NCI-H1694 (cell line): ENCODE data around the gene BMP4.
"Not testable (repeated sequence)": the region's sequence is repeated elsewhere in the genome, so short reads cannot be mapped to it uniquely, and the experiment has no call there.

Experiments
- DNase-seq: peaks from one replicate; lab custom pipeline; 2025; lab: John Stamatoyannopoulos, UW

Gene BMP4

GRCh38 chr14:53956427-53957201 lies at the start of gene BMP4:
TSS of gene BMP4 (minus strand) at chr14:53956825. CDS start at chr14:53952222, 4,603 bp downstream.
- DNase-seq, result no peak

DNA sequence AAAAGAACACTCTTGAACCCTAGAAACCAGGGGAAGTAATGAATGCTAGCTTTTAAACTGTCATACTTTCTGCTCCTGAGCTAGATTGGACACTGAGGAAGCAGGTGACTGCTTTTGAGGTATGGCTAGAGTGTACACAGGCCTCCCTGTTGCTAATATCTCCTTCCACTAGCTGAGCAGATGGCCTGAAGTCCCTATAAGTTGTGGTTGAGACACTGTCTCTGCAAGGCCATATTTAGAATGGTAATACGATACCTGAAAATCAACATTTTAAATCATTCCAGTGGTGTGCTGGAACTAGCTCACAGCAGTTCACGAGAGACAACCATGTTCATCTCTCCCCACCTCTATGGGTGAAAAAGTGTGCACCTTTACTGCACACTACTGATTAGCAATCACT lies 46.4 kb upstream of the BMP4 start:
- DNase-seq, result peak; percentile 26

DNA sequence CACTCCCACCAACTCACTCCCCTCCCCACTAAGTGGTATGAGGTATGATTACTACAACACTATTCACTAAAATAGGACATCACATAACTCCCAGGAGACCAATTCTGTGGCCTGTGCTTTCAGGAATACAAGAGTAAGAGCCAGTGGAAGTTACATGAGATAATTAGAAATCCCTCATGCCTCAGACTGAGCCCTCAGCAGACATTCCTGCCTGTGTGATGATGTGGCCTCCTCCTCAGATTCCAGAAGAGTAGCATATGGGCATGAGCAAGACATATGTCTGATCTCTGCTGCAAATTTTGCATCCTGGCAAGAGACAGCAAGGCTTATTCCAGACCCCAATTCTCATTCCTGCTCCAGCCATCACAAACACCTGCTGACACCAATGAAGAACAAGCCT lies 46.0 kb upstream of the BMP4 start:
- peak; percentile 62 for DNase-seq

DNA sequence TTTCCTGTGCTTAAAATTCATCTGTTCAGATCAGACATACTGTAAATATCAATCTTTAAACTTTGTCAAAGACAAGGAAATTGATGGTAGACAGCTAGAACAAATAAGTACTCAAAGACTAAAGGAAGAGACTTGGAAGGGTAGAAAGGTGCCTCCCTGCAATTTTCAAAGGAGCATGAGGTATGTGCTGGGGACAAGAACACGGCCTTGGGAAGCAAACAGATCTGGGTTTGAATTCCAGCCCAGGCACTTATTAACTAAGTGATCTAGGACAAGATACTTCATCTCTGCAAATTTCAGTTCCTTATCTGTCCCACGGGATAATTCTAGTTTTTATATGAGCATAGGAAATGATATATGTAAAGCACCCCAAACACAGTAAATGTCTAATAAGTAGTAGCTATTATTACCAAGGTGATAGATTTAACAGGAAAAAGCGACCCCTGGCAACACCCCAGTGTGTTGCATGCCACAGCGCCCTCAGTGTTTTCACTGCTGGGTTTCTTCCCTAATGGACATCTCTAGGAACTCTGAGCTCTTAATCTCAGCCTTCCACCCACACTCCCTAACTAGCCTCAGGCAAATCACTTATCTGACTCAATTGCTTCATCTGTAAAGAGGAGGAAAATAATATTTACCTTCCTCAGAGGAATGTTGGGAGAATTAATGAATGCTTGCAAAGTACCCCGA lies 44.7 kb upstream of the BMP4 start:
- DNase-seq, result no peak

GRCh38 chr14:54000341-54000811 lies 43.8 kb upstream of the BMP4 start:
- DNase-seq, result no peak

GRCh38 chr14:53999061-53999488 lies 42.5 kb upstream of the BMP4 start:
- DNase-seq, result no peak

- no peak for DNase-seq
Measured at GRCh38 chr14:53996041-53996440, 39.4 kb upstream of the BMP4 start.

DNA sequence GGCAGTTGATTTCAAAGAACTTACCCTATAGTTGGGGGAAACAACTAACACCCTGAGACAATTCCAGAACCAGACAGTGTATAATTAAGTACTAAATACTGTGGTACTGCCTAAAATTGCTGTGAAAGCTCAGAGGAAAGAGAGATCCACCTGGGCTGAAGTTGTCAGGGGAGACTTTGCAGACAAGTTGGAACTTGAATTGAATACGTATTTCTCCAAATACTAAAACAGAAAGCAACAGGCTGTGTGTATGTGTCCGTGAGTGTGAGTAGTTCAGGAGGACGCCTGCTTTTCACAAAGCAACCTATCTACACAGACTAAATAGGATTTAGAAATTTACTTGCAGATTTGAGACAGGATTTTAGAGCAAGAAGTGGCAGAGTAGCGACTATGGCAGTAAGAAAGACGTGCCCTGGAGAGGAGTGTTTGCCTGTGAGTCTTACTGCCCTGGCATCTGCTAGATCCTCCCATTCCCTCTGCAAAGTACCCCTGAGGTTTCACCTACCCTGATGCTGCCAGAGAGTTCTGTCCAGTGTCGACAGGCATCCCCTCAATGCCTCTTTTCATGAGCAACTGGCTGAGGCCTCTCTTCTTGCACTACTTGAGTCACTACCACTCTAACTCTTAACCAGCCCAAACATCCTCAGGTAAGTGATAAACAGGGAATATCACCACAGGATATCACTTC lies 37.4 kb upstream of the BMP4 start:
- DNase-seq, result no peak

DNA sequence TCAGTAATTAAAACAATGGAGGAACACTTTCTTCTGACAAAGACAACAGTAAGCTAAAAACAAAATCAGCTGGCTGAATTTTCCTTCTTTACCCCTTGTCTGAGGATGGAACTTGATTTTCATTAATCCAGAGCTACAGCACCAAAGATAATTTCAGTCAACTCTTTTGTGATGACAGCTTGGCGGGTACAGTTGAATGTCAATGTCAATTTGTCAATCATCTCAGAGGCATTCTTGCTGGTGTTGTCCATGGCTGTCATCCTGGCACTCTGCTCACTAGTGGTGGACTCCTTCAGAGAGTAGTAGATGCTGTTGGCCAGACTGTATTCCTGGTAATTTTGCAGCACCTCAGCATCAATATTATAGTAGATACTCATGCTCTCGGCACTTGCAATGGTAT lies 34.4 kb upstream of the BMP4 start:
- DNase-seq, result no peak

DNA sequence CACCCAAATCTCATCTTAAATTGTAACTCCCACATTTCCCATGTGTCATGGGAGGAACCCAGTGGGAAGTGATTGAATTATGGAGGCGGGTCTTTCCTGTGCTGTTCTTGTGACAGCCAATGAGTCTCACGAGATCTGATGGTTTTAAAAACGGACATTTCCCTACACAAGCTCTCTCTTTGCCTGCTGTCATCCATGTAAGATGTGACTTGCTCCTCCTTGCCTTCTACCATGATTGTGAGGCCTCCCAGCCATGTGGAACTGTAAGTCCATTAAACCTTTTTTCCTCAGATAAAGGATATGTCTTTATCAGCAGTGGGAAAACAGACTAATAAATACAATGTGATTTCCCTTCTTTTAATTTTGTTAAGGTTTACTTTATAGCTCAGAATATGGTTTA lies 30.1 kb upstream of the BMP4 start:
- DNase-seq, result not testable (repeated sequence)

DNA sequence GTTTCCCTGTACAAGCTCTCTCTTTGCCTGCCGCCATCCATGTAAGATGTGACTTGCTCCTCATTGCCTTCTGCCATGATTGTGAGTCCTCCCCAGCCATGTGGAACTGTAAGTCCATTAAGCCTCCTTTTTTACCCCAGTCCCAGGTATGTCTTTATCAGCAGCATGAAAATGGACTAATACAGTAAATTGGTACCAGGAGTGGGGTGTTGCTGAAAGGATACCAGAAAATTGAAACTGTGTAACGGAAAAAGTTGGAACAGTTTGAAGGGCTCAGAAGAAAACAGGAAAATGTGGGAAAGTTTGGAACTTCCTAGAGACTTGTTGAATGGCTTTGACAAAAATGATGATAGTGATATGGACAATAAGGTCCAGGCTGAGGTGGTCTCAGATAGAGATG lies 28.3 kb upstream of the BMP4 start:
- DNase-seq, result not testable (repeated sequence)

GRCh38 chr14:53983112-53983511 lies 26.5 kb upstream of the BMP4 start:
- DNase-seq, result no peak

DNA sequence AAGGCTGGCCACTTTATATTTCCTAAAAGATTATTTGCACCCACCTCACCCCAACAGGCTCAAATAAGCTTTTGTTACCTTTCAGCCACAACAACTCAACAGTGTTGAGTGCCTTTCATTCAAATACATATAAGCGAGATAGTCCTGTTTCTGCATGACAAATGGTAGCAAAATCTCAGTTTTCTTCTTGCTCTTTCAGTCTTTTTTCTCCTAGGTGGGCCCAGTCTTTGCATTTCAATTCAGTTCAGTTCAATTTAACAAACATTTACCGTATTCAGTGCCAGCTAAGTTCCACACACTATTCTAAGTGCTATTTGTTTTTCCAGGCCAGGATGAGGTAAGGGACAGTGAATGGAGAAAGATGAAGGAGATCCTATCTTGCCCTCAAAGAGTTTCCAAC lies 25.9 kb upstream of the BMP4 start:
- DNase-seq, result no peak

DNA sequence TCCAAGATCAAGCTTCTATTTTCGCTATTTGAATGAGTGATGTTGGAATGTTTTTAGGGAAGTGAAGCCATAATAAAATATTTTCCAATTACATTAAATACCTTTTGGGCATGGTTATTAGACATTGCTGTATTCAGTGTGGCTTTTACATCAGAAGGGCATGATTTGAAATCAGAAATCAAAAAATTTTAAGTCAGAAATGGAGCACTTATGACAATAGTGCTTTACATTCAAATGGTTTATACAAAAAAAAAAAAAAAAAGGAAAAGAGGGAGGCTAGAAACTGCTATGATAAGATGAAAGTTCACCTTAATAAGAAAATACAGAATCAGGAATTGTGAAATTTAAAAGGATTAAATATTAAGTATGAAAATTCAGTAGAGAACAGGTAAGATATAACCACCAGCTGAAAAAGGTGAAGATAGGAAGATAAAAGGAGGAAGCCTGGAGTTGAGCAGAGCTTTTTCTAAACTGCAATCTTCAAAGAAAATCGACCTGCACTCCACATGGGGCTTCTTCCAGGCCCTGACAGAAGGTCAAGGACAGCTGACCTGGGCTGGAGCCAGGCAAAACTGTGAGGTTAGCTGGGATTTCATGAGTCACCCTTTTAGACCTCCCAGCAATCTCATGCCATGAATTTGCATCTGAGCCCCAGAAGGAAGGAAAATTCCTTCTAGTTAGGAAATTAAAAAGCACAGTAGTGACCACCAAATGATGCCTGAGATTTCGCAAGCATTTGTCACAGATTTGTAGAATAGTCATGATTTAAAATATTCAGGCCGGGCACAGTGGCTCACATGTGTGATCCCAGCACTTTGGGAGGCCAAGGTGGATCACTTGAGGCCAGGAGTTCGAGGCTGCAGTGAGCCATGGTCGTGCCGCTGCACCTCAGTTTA lies 23.4 kb upstream of the BMP4 start:
- no peak for DNase-seq

DNA sequence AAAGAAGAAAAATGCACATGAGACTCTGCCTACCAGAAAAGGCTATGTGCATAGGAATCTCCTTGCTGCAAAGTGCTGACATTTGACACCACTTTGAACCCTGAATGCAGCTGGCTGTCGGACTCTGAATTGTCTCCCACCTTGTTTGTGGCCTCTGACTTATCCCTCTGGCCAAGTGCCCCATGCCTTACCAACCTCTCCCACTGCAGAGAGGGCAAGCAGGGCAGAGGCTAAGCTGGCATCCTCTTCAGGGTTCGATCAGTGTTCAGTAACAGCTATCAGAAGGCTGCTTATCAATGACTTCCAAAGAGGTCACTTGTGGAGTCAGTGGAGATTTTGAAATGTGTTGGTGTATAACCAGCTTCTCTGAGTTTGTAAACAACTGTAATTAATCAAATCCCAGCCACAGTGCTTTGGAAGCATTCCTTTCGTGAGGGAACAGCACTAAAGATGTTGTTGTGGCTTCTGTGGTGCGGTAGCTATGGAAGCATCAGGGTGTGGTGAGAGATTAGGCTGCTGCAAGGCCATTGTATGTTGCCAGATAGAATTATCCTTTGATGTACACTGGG lies 22.6 kb upstream of the BMP4 start:
- DNase-seq, result no peak

GRCh38 chr14:53978194-53978593 lies 21.6 kb upstream of the BMP4 start:
- no peak for DNase-seq

GRCh38 chr14:53975444-53975843 lies 18.8 kb upstream of the BMP4 start:
- DNase-seq, result no peak

- no peak for DNase-seq
Measured at GRCh38 chr14:53971521-53971920, 14.9 kb upstream of the BMP4 start.

DNA sequence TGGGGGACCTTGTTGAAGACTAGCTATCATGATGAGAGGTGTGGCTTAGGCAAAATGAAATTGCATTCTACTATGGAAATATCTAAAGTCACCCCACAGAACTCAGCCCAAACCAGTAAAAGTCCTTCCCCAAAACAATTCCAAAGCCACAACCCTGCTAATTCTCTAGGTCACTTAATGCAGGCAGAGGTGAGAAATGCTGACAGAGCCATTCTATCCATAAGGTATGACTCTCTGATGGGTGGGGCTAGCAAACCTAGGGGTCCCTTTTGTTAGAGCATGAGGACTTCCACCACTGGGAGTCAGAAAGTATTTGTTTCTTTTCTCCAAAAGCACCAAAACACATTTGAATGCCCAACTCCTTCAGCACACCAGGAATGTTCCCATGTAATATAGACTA lies 12.7 kb upstream of the BMP4 start:
- no peak for DNase-seq

DNA sequence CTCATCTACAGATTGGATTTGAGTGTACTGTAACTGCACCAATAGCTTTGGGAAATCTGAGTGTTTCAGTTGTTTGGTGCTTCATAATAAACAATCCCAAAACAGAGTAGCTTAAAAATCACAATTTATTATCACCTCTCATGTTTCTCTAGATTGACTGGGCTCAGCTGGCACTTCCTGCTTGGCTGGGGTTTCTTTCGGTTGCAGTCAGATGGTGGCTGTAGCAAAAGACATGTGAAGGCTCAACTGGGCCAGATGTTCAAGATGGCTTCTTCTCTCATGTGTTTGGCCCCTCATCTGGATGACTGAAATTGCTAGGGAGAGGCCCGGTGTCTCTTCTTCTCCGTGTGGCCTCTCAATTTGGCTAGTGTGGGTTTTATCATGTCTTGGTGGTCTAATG lies 12.1 kb upstream of the BMP4 start:
- no peak for DNase-seq

DNA sequence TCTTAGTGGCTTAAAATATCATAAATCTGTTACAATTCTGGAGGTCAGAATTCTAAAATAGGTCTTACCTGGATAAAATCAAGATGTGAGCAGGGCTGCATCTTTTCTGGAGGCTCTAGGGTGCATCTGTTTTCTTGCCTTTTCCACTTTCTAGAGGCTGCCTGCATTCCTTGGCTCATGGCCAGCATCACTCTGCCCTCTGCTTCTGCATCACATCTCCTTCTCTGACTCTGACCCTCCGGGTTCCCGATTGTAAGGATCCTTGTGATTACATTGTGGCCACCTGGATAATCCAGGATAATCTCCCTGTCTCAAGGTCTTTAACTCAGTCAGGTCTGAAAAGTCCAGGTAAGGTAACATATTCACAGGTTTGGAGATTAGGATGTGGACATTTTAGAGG lies 11.0 kb upstream of the BMP4 start:
- DNase-seq, result no peak

DNA sequence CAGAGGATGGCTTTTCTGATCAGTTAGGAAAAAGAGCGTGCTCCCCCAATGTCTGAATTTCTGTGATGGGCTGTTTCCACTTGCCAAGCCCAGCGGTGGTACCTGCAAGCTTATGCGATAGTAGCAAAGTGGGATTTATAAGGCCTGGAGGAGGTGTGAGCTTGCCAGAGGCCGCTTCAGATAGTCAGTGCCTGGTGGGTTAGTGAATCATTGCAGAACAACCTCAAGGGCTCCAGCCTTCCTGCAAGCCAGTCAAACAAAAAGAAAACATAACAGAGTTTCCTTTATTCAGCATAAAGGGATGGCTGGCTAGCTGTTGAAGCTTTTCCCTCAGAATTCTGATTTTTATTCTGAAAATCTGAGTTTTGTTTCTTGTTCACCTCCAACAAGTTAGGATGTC lies 7.6 kb upstream of the BMP4 start:
- no peak for DNase-seq
